Measurements from ENCODE around the gene API5. TPM values are rescaled to one million over a fixed set of nuclear protein-coding genes. Genes with fewer than 3 reads are reported as not detected.

The API5 gene
- total RNA-seq, 1 donor: 91.2 TPM

DNA sequence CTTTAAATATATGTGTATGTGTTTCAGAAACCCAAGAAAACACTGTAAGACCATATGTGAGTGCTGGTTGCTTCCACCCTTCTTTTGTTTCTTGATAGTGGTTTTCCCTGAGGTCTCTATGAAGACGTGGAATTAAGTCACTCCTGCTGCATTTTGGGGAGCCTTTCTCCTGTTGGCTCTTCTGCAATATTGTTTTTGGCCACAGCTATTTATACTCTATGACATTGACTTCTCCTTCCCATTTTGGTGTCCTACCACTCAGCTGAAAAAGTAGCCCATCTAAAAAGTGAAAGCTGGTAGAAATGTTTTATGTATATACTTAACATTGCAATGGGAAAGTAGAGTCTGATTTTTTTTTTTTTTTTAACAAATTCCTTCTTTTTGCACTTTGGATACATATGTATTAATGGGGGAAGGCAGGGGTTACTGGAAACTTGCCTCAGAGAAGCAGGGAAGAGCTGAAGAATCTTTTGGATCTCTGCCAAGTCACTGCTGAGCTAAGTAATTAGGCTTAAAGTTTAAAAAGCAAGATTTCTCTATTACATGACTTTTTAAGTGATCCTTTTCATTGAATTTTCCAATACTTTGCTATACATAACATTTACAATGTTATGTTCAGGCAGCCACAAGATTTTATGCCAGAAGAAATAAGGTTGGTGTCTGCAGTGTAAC is 48.7 kb downstream of the API5 start:
- Histone ChIP-seq H3K4me3 (ENCODE audit: insufficient read depth, low read length) (peak overlapping the region; percentile 97), H4K20me1 (ENCODE audit: insufficient read depth, low read length) (peaks cover 24% of the 10 kb centered on the region), H3K9me3 (ENCODE audit: low read depth, low read length) (no peaks in the 10 kb centered on the region), H3K27ac (ENCODE audit: low read depth, low read length) (no peak overlapping the region), H2AFZ (ENCODE audit: low read length) (no peak overlapping the region), H3K4me1 (ENCODE audit: insufficient read depth, low read length) (peaks cover 14% of the 10 kb centered on the region), H3K36me3 (ENCODE audit: insufficient read depth, low read length) (no peaks in the 10 kb centered on the region), H3K27me3 (ENCODE audit: insufficient read depth, low read length) (no peaks in the 10 kb centered on the region), H3K4me2 (ENCODE audit: insufficient read depth, low read length) (peak overlapping the region; percentile 94), H3K79me2 (ENCODE audit: insufficient read depth, low read length) (peaks cover 65% of the 10 kb centered on the region)
- no peak for DNase-seq (ENCODE audit: insufficient read length, low spot score, missing footprints)
- TF ChIP-seq, protein P1, sequence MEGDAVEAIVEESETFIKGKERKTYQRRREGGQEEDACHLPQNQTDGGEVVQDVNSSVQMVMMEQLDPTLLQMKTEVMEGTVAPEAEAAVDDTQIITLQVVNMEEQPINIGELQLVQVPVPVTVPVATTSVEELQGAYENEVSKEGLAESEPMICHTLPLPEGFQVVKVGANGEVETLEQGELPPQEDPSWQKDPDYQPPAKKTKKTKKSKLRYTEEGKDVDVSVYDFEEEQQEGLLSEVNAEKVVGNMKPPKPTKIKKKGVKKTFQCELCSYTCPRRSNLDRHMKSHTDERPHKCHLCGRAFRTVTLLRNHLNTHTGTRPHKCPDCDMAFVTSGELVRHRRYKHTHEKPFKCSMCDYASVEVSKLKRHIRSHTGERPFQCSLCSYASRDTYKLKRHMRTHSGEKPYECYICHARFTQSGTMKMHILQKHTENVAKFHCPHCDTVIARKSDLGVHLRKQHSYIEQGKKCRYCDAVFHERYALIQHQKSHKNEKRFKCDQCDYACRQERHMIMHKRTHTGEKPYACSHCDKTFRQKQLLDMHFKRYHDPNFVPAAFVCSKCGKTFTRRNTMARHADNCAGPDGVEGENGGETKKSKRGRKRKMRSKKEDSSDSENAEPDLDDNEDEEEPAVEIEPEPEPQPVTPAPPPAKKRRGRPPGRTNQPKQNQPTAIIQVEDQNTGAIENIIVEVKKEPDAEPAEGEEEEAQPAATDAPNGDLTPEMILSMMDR (IDR thresholded peaks at IDR 0.05; ENCODE audit: extremely low read depth, low read depth, low read length): no peak

DNA sequence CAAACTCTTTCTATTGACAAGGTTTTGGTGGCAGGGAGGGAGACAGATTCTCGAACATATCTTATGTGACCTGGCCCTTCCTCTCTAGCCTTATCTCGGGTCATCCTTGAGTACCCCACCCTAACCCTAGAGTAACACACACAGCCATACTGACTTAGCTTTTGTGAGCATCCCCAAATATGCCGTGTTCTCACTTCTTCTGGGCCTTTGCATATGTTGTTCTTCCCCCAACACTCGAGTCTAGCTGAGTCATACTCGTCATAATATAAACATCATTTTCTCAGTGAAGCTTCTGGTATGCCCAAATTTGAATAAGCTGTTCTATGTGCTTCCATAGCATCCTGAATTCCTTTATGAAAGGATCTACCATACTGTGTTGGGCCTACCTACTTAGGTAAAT is 54.9 kb downstream of the API5 start:
- peak; percentile 79 for DNase-seq (ENCODE audit: insufficient read length, low spot score, missing footprints)
- no peaks in the 10 kb centered on the region for H3K27me3 ChIP-seq (ENCODE audit: insufficient read depth, low read length)
- TF ChIP-seq, protein P1 (IDR thresholded peaks at IDR 0.05; ENCODE audit: extremely low read depth, low read depth, low read length): no peak
- no peak overlapping the region for H3K4me2 ChIP-seq (ENCODE audit: insufficient read depth, low read length)
- peaks cover 44% of the 10 kb centered on the region for H4K20me1 ChIP-seq (ENCODE audit: insufficient read depth, low read length)
- no peak overlapping the region for H3K27ac ChIP-seq (ENCODE audit: low read depth, low read length)
- H3K4me1 ChIP-seq (ENCODE audit: insufficient read depth, low read length): no peaks in the 10 kb centered on the region
- no peaks in the 10 kb centered on the region for H3K36me3 ChIP-seq (ENCODE audit: insufficient read depth, low read length)
- peaks cover 94% of the 10 kb centered on the region for H3K79me2 ChIP-seq (ENCODE audit: insufficient read depth, low read length)
- no peak overlapping the region for H3K4me3 ChIP-seq (ENCODE audit: insufficient read depth, low read length)
- H2AFZ ChIP-seq (ENCODE audit: low read length): no peak overlapping the region
- no peaks in the 10 kb centered on the region for H3K9me3 ChIP-seq (ENCODE audit: low read depth, low read length)

DNA sequence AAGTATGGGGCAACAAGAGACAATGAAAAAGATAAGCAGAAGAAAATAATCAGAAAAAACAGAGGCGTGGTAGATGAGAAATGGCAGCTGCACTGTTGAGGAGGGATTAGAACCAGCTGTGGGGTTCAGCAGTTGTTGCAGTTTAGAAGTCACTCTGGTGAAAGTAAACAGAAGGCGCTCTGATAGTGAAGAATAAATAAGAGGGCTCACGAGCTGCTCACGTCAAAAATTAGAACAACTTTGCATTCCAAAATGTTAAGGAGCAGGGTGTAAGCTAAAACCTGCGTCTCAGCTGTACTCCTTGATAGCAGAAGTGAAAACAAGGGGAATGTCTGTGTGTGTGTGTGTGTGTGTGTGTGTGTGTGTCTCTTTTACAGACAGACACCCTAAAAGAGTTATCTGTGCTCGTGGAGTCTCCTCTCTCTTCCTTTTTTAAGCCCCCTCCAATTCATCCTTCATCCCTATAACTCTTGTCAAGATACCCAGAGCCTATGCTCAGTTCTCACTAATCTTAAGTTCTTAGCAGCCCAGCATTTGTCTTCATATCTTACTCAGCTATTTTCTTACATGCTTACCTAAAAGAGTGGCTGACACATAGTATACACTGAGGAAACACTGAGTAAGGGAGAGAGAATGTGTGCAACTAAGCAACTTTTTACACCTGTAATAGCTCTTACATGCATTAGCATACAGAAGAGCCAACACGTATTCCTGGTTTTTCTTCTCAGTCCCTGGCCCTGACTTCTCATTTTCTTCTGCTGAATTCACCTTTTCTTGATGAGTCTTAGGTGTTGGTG is 55.8 kb downstream of the API5 start:
- peaks cover 42% of the 10 kb centered on the region for H4K20me1 ChIP-seq (ENCODE audit: insufficient read depth, low read length)
- H3K4me3 ChIP-seq (ENCODE audit: insufficient read depth, low read length): no peak overlapping the region
- TF ChIP-seq, protein P1 (IDR thresholded peaks at IDR 0.05; ENCODE audit: extremely low read depth, low read depth, low read length): no peak
- no peaks in the 10 kb centered on the region for H3K36me3 ChIP-seq (ENCODE audit: insufficient read depth, low read length)
- no peak overlapping the region for H3K4me2 ChIP-seq (ENCODE audit: insufficient read depth, low read length)
- DNase-seq (ENCODE audit: insufficient read length, low spot score, missing footprints): no peak
- H2AFZ ChIP-seq (ENCODE audit: low read length): no peak overlapping the region
- H3K9me3 ChIP-seq (ENCODE audit: low read depth, low read length): no peaks in the 10 kb centered on the region
- H3K27me3 ChIP-seq (ENCODE audit: insufficient read depth, low read length): no peaks in the 10 kb centered on the region
- H3K4me1 ChIP-seq (ENCODE audit: insufficient read depth, low read length): no peaks in the 10 kb centered on the region
- H3K27ac ChIP-seq (ENCODE audit: low read depth, low read length): no peak overlapping the region
- peaks cover 93% of the 10 kb centered on the region for H3K79me2 ChIP-seq (ENCODE audit: insufficient read depth, low read length)

DNA sequence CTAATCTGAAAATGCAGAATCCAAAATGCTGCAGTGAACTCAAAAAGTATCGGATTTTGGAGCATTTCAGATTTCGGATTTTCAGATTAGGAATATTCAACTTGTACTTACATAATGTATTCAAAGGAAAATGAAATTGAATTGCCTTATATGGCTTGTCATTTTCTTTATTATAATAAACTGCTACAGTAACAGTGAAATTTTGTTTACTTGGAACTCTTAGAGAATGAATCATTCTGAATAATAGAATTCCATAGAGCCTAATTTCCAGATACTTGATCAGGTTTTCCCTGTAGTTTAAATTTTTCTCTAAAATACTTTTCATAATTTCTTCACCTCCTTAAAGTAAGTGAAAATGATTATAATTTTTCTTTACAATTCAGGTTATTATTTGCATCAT is 64.3 kb downstream of the API5 start:
- TF ChIP-seq, protein P1 (IDR thresholded peaks at IDR 0.05; ENCODE audit: extremely low read depth, low read depth, low read length): no peak
- H2AFZ ChIP-seq (ENCODE audit: low read length): no peak overlapping the region
- peaks cover 68% of the 10 kb centered on the region for H3K79me2 ChIP-seq (ENCODE audit: insufficient read depth, low read length)
- no peaks in the 10 kb centered on the region for H3K36me3 ChIP-seq (ENCODE audit: insufficient read depth, low read length)
- H3K4me2 ChIP-seq (ENCODE audit: insufficient read depth, low read length): peak overlapping the region; percentile 23
- H3K4me1 ChIP-seq (ENCODE audit: insufficient read depth, low read length): peaks cover 13% of the 10 kb centered on the region
- H3K4me3 ChIP-seq (ENCODE audit: insufficient read depth, low read length): no peak overlapping the region
- H4K20me1 ChIP-seq (ENCODE audit: insufficient read depth, low read length): peaks cover 25% of the 10 kb centered on the region
- H3K27me3 ChIP-seq (ENCODE audit: insufficient read depth, low read length): no peaks in the 10 kb centered on the region
- DNase-seq (ENCODE audit: insufficient read length, low spot score, missing footprints): peak; percentile 11
- no peaks in the 10 kb centered on the region for H3K9me3 ChIP-seq (ENCODE audit: low read depth, low read length)
- peak overlapping the region; percentile 61 for H3K27ac ChIP-seq (ENCODE audit: low read depth, low read length)

Measured in osteoblast (primary cell).